ENCODE results near the gene KMT5C.

GRCh38 chr19:55373993-55374757 lies 34.5 kb downstream of the KMT5C start:
- TF ChIP-seq POLR2A (IDR thresholded peaks at IDR 0.05) (no peak), CTCF (IDR thresholded peaks at IDR 0.05) (no peak)

Data from upper lobe of left lung (tissue), 4 donors.